NCI-H2029 treated with DMSO at 0.1 percent for 48 hours (cell line): ENCODE data around the gene DDX23.

Experiments used
- DNase-seq: peaks from one replicate; lab custom pipeline; 2025; lab: John Stamatoyannopoulos, UW

Gene DDX23

DNA sequence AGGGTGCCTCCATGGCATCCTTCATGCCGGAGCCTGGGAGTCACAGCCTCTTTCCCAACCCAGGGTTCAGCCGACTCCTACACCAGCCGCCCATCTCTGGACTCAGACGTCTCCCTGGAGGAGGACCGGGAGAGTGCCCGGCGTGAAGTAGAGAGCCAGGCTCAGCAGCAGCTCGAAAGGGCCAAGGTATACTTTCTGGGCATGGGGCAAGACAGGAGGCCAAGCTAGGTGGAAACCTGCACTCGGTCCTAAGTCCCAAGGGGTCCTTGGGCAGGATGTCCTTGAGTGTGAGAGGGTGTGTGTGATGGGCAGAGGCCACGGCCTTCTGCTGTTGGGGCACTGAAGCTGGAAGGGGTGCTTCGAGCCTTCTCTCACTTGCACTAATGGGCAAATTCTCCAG is 28.7 kb downstream of the DDX23 start:
- DNase-seq: no peak

DNA sequence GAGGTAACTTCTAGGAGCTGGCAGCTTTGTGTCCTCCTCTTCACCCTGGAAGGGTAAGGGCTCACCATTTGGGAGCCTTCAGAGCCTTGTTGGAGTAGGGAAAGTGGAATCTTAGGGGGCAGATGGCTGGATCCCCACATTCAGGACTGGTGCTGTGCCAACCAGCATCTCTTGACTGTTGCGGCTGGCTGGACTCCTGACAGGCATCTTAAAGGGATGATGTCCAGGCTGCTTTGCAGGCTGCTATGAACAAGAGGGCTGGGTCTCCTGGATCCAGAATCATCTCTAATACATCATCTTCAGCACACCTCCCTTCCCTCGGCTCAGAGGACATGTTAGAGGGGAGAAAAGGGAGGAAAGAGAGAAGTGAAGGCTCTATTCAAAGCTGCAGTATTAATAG is 29.3 kb downstream of the DDX23 start:
- no peak for DNase-seq

DNA sequence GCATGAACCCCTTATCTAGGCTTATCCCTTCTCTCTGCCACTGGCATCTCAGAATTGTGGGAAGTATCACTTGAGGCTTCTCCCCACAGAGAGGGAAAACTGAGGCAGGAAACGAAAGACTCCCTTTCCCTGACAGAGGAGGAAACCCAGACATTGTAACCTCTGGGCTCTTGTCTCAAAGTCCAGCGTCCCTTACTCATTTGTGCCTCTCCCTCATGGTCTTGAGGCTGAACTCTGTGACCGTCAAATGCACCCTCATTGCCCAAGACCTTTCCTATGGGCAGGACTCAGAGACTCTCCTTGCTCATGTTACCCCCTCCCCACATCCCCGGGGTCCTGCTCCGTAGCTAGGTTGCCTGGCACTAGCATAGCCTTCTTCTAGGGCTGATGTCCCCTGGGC is 29.8 kb downstream of the DDX23 start:
- DNase-seq: no peak

DNA sequence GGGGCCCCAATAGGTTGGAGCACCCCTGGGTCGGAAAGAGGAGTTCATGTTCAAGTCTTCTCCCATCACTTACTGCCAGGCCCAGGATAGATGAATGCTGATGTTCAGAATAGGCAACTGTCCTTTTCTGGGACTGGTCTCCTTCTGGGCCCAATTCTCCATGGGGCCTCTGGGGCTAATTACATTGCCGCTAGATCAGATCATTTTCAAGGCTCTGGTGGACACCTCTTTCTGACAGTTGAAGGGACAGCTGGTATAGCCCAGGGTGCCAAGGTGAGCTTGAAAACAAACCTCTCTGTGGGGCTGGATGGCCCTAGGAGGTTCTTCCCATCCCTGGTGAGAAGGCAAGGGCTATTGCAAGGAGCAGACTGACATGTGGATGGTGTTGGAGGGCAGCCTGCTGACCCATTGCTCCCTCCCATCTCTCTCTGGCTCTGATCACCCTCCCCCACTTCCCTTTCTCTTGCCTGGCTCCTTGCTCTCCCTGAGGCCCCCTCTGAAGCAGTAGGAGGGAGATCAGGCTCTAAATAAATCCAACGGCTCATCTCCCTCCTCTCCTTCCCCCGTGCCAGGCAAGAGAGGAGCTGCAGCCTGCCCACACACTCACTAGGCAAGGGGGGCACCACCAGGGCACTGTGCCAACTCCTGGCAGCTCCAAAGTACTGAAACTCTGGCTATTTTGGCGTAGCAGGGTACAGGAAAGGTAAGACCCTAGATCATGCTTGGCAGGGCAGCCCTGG is 31.8 kb downstream of the DDX23 start:
- no peak for DNase-seq

DNA sequence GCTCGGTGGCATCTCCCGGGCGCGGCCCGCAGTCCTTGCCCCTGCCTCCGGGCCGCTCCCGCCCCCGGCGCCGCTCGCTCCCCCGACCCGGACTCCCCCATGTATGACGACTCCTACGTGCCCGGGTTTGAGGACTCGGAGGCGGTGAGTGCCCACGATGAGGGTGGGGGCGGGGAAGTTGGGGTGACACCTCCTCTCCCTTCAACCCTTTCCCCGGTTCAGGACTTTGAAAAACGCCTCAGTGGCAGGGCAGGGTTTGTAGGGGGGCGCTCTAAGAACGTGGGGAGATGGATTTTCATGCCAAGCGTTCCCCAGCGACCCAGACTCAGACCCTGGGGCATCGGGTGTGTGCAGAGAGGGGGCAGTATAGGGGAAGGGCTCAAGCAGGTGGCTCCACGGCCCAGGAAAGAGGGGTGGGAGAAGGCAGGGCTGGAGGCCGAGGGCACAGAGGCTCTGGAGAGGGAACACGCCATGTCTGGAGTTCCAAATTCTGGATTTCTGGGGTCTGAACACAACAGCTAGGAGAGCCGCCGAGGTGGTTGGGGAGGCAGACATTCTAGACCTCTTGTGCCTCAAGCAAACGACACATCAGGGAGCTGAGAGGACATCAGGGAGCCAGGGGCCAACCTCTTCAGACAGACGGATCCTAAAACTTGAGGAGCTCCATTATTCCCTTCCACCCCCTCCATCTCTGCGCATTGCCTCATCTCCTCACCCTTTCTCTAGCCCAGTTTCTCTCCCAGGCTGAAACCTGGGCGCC is 33.0 kb downstream of the DDX23 start:
- no peak for DNase-seq

DNA sequence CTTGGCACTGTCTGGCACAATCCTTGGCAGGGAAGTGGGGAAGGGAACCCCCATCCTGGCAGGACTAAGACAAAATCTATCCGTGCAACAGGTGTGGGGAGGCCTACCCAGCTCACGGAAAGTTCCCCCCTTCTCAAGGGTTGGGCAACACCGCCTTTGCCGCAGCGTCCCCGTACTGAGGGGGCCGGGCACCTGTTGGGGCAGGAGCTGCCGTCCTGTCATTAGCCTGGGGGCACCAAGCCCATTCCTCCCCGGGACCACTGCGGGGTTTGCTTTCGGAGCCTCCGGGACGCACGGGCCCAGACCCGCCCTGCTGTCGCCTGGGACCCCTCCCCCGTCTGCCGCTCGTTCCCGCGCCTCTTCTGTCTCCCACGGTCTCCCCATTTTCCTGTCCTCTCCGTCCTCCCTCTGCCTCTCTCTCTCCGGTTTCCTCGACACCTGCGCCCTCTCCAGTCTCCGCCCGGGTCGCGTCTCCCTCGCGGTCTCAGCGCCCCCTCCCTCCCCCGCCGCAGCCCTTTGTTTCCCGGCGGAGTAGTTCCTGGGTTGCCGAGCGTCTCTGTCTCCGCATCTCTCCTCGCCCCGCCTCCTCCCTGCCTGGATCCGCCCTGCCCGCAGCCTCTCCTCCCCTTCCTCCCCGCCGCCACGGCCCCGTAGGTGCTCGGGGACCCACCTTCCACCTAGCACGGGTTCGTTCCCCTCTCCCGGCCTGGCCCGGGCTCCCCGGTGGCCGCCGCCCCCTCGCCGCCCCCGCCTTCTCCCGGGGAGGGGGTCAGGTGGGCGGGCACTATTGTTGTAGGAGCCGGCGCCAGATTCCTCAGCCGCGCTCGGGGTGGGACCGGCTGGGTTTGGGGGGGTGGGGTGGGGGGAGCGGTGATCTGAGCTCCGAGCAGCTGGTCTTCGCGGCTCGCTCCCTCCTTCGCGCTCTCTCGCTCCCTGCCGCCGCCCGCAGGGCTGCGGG is 33.8 kb downstream of the DDX23 start, which contains the start of gene CACNB3:
Gene CACNB3 (plus strand): TSS at position 624 of the 958 bp plus-strand sequence. CDS start 434 bp downstream, outside the sequence.
- peak; percentile 41 for DNase-seq

DNA sequence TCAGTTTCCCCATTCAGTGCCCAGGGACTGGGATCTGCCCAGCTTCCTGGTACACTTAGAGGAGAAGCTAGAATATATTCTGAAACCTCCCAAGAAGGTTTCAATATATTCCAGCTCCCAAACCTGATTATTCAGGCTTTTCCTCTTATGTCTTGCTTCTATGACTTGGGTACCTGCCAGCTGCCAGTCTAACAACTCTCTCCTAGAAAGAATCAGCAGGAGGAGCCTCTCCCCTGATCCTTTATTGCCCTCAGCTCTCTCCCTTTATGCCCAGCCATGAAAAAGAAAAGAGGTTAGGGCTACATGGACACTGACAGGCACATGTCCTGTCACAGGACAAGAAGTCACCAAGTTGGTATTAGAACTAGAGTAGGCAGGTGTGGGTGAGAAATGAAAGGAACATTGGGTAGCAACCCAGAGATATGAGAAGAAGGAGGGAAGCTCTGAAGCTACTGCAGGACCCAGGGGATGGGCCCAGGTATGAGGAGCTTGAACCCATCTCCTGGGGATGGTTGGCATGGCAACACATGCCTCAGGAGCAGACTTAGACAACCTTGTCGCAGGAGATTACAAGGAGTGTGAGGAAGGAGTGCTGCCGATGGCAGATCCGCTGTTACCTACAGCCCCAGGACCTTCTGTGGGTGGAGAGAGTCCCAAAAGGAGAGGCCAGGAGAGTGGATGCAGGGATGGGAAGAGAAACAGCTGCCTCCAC is 35.7 kb downstream of the DDX23 start:
- peak; percentile 28 for DNase-seq

DNA sequence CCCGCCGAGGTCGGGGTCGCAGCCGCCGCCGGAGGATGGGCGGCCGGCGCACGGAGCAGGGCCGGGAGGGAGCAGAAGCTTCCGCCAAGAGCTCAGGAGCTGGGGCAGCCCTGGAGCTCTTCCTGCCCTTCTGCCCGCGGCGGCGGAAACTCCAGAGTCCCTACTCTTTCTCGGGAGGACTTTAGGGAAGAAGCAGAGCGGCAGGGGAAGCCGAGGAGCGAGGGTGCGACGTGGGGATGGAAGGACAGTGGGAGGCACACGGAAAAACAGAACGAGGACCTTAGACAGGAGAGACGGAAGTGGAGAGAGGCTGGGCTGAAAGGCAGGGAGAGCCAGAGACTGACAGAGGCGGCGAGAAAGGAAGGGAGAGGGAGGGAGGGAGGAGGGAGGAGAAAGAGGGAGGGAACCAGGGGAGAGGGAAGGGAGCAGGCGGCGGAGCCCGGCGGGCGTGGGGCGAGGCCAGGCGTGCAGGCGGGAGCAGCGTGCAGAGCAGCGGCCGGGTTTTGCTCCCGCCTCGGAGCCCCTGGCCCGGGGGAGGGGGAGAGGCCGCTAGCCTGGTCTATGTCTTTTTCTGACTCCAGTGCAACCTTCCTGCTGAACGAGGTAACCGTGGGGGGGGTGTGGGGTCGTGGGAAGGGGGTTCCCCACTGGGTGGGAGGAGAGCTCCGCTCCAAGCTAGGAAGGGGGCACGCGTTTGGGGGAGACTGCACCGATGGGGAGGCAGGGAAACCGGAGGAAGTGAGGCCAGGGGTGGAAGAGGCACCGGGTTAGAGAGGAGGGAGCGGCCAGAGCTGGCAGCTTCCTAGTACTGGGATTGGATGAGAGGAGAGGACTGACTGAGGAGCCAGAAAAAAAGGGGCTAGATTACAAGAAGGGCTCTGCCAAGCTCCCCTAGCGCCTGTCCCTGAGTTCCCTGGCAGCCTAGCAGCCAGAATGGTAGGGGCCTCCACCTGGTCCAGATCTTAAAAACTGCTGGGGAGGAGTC is 36.5 kb downstream of the DDX23 start:
- DNase-seq: peak; percentile 73

DNA sequence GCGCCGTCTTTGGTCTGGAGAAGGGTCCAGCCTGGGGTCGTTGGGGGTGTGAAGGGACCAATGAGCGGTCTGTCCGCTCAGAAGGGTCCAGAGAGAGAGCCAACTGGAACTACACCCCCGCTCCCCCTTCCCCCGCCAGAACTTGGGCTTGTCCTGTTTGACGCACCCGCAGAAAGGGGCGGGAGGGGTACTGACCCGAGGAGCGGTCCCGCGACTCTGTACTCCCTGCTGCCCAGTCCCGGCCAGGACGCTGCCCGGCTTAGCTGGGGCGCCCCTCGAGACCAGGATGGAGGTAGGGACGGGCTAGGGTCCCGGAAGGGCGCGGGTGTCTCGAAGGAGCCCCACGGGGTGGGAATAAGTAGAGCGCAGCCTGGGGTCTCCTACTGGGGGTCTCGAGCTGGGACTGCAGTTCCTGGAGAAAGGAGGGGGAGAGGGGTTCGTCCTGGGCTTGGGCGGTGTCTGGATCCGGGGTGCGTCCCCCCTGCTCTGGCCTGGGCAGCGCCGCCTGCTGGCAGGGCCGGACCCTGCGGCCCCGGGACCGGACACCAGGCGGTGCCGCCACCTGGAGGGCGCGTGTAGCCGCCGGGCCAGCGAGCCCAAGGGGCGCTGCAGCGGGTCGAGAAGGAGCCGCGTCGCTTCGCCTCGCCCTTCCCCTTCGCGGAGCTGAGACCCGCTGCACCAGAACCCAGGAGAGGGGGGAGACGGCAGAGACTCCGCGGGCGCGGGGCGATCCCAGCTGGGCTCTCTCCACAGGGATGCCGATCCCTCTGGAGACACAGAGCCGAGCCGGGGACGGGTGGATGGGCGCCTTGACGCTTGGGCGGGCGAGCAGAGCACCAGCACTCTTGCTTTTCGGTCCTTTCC is 37.5 kb downstream of the DDX23 start:
- DNase-seq: peak; percentile 10

DNA sequence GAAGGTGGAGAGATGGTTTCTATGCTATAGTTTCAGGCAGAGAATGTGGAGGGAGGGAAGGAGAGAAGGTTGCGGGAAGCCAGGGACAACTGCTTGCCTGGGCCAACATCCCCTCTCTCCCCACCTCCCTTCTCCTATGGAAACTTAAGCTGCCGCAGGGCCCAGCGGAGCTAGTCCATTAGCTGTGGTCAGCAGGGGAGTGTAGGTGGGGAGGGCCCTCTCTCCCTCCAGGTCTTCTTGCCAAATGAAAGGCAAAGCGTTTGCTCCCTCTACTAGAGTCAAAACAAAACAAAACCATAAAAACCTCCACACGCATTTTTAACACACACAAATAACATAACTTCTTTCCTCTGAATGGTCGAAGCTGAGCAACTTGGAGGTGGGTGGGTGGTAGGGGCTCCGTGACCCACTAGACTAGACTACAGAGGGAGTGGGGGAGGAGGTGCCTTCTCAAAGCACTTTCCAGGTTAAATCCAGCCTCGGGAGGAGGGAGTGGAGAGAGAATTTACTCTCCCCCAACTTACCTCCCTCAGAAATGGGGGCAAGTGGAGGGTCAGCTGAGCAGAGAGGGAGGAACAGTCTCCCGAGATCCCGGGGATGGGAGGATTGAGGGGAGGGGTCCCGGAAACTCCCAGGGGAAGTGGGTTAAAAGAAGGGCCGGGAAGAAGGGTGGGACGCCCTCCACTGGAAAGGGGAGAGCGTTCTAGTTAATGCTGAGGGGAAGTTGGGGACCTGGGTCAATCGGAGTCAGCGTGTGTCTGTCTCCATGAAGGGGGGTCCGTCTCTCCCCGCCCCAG is 38.3 kb downstream of the DDX23 start:
- DNase-seq: no peak

DNA sequence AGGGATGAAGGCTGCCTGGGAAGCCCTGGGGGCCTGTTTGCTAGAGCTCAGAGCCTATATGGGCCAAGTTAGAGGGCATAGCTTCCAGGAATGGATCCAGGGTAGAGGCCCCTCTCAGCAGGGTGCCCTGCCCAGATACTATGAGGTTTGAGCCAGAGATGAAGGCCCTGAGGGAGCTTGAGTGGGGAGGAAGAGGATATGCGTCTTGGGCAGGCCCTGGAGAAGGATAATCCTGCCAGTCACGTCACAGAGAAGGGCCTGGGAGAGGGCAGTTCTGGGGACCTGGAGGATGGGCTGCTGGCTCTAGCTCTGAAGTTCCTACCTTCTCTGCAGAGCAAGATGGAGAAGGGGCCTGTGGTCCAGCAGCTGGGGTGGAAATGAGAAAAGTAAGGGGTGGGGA is 39.6 kb downstream of the DDX23 start:
- no peak for DNase-seq

DNA sequence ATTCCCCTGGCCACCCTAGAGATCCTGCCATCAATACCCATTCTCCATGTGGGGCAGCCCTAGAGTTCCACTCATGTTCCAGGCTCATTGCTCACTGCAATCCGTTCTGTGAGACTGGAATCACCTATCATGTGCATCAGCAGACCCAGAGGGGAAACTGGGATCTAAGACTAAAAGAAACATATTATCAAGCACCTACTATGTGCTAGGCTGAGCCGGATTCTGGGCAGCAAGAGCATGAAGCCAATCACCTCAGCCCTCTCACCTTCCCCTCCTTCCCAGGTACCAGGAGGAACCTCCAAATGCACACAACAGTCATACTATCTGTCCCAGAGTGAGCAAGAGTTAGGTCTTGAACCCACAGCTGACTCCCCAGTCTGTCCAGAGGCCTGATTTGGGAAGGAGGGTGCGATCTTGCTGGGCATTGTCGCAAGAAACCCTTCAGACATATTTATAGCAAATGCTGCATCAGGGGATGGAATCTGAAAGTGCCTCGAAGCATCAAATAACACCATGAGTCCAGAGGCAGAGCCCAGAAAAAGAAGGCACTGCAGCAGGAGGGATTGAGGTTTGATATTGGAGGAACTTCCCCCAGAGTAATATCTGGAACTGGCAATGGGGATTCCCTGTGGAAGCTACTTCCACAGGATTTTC is 40.4 kb downstream of the DDX23 start:
- DNase-seq: no peak

DNA sequence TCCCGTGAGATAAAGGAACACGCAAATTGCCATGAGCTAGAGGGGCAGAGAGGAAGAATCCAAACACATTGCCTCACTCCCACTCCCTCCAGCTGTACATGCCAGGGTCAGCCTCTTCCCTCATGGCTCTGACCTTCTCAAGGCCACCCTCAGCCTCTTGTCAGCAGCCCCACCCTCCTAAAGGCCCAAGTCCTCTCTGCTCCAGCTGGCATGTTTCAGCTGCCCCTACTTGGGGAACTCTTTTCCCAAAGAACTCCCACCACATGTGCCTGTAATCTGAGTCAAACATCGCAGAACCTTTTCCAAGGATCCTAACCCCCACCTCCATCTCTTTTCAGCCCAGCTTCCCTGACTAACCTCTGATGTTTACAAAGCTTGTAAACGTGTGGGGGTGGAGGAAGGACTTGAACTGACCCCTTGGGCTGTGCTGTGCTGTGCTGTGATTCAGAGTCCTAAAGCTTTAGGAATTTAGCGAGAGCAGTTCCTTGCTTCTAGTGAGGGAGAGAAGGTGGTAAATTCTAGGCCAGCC is 41.0 kb downstream of the DDX23 start:
- DNase-seq: no peak

DNA sequence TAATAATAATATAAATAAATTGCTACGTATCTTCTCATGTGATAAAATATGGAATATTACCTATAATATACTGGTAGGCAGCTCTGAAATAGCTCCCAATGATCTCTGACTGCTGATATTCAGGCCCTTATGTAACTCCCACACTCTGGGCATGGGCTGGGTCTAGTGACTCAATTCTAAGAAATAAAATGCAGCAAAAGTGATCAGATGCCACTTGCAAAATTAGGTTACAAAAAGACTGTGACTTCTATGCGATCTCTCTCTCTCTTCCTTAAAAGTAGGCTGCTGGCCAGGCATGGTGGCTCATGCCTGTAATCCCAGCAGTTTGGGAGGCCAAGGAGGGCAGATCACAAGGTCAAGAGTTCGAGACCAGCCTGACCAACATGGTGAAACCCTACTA is 44.0 kb downstream of the DDX23 start:
- no peak for DNase-seq

DNA sequence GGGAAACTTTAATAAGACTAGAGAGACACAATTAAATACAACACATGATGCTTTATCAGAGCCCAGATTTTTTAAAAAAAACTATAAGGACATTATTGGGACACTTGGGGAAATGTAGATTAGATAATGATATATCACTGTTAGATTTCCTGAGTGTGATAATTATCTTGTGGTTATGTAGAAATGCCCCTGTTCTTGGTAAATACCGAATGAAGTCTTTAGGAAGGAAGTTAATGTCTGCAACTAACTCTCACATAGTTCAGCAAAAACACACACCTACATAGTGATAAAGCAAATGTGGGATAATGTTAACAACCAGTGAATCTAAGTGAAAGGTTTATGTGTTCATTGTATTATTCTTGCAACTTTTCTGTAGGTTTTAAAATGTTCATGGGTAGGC is 48.3 kb downstream of the DDX23 start:
- DNase-seq: no peak

DNA sequence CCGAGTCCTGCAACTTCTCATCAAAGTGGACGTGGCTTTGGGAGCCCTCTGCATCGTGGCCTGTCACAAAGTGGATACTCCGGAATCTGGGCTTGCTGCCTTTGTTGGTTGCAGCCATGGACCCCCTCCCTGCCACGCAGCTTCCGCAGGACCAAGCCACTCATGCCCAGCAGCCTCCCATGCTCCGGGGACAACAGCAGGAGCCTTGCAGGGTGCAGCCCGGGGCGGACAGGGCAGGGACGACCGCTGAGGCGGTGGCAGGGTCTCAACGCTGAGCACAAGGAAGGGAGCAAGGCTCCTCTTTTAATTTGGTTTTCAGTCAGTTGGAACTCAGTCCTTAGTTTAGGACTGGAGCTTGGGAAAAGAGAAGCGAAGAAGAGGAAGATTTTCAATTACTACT is 51.0 kb downstream of the DDX23 start:
- no peak for DNase-seq

DNA sequence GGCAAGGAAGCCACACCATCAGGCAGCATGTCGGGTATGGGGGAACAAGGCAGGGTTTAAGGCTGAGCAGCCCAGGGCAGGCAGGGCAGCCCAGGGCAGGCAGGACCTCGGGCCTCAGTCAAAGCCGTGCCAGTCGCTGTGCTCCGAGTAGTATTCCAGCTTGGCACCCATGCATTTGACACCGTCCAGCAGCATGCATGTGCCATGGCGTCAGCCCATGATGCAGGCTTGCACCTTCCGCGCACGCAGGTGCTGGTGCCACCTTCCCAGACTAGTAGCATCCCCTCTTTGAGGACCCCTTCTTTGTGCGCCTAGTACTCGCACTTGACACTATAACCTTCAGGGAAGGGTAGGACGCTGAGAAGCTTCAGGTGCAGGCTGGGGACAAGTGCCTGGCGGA is 51.5 kb downstream of the DDX23 start:
- no peak for DNase-seq

DNA sequence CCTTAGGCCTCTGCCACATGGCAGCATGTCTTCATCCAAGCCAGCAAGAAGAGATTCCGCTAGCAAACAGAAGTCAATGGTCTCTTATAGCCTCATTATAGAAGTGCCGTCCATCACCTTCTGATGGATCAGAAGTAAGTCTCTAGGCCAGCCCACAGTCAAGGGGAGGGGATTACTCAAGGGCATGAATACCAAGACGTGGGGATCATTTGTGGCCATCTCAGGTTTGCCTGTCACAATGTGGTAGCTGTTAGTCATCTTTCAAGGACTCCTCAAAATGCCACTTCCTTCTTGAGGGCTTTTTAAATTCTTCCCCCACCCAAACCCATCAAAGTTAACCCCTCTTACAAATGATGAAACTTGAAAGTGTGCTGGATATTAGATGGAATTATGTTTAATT is 55.0 kb downstream of the DDX23 start:
- no peak for DNase-seq
